NCI-H748 treated with DMSO at 0.1 percent for 48 hours (cell line): ENCODE data around the gene ERGIC1.

ENCODE experiments used
- DNase-seq: peaks from one replicate; lab custom pipeline; 2025; lab: John Stamatoyannopoulos, UW

Gene ERGIC1

GRCh38 chr5:172828911-172829431 is 5.1 kb upstream of the ERGIC1 start:
- no peak for DNase-seq

GRCh38 chr5:172830275-172830799 is 3.7 kb upstream of the ERGIC1 start:
- DNase-seq: no peak

DNA sequence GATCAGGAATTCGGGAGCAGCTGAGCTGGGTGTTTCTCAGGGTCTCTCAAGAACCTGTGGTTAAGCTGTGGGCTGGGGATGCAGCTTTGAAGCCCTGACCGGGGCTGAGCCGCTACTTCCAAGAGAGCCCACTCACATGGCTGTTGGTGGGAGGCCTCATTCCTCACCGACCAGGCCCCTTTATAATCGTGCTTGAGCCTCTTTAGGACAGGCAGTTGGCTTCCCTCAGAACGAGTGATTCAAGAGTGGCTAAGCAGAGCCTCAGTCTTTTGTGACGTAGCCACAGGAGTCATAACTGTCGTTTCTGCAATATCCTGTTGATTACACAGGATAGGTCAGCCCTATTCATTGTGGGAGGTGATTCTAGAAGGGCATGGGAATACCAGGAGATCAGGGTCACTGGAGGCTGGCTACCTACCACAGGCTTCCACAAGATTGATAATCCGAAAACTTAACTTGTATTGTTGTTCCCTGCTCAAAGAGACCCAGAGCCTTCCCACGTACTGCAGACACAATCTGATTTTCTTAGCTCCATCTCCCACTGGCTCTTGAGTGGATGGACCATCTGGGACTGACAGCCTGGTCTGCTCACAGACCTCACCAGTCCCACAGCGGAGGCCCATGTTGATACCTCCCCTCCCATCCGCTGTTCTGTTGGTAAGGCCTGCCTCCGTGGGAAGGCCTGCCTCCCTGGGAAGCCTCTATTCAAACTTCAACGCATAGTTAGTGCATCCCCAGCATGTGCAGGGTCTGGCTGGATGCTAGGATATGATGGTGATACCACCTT is 3.0 kb upstream of the ERGIC1 start:
- DNase-seq: no peak

GRCh38 chr5:172832383-172833315 is 1.4 kb upstream of the ERGIC1 start:
- DNase-seq: no peak

DNA sequence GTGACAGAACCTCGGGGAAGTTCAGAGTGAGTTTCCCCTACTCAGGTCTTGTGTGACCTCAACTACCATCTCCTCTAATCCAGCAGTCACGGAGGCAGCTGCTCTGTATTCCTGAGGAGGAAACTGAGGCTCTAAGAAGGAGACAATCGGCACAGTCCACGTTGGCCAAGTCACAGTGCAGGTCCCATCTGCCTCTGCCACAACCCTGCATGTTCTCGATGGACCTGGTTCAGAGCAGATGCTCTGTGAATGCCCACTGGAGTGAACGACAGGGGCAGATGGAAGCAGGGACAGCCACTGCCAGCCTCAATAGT is 722 bp upstream of the ERGIC1 start:
- DNase-seq: no peak

GRCh38 chr5:172834415-172835289 is 601 bp downstream of the ERGIC1 start:
- no peak for DNase-seq

DNA sequence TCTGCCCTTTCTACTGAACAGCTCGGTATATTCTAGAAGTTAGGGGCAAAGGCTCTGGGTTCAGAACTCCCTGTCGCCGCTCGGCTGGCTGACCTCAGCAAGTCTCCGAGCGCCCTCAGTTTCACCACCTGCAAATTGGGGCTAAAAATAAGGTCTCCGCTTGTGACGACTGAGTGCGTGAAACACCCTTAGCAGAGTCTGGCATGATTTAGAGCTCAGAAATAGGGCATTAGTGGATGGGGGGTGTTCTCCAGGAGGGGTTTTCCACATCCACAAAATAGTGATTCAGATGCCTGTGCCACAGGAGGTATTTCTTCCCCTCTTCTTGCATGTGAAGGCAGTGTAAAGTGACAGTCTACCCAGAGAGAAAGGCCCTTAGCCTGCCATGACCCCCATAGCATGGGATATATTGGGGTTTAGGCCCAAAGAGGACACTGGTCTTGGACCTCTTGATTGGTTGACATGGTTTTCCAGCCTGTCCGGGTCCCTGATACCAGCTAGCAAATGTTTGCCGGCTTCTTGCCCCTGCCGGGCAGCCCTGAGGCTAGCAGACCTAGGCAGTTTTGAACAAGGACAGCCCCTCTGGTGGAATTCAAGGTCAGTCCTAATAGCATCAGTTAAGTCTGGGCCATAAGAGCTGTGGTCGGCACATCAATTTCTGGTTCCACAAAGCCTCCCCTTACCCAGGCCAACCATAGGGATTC is 1.4 kb downstream of the ERGIC1 start:
- DNase-seq: no peak

- DNase-seq: no peak
Measured at GRCh38 chr5:172835994-172836356, 1.9 kb downstream of the ERGIC1 start.

- peak; percentile 90 for DNase-seq
Measured at GRCh38 chr5:172837640-172838039, 3.6 kb downstream of the ERGIC1 start.

DNA sequence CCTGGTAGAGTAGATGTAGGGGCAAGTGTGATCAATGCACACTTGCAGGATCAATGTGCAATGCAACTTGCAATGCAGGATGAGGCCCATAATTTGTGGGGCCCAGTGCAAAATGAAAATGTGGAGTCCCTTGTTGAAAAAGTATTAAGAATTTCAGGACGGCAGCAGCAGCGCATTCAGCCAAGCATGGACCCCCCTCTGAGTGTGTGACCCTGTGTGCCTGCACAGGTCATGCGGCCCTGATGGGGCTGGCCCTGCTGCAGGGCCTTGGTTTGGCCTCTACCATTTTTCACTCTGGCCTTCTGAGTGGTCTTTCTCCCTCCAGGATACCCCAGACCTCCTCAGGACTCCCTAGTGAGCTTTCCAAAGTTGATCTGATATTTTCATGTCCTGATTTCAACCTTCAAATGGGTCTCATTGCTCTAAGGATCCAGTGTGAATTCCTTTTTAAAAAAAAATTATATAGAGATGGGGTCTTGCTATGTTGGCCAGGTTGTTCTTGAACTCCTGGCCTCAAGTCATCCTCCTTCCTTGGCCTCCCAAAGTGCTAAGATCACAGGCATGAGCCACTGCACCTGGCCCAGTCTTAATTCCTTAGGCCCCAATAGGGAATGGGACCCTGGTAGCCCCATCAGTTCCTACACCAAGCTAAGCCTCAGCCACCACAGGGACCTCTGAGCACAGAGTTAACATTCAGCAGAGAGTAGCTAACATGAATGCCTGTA is 4.3 kb downstream of the ERGIC1 start:
- DNase-seq: no peak

- no peak for DNase-seq
Measured at GRCh38 chr5:172839669-172840431, 5.8 kb downstream of the ERGIC1 start.

DNA sequence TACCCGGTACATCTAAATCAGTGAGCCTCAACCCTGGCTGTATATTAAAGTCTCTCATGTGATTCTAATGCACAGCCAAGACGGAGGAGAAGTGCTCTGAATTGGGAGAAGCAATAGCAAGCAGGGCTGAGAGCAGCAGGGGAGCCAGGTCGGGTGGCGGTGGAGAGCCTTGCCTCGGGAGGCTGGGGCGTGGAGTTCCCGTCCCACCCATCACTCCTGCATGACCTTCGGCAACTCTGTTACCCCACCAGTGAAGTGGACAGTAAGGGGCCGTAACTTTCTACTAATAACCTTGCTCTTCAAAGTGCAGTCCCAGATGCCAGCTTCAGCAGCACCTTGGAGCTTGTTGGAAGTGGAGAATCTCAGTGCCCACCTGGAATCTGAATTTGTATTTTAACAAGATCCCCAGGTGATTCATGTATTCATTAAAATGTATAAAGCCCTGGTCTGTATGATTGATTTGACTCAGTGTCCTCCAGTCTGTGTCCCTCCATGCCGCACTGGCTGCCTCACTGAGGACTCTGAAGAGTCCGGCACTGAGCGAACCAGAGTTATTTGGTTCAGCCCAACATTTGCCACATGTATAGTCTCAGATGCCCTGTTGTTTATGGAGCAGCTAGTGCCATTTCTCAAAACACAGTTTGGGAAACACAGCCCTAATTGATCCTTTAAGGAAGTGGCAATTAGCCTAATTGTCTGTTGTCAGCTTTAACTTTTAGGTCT is 6.5 kb downstream of the ERGIC1 start:
- DNase-seq: no peak

GRCh38 chr5:172841256-172841655 is 7.2 kb downstream of the ERGIC1 start:
- peak; percentile 73 for DNase-seq

- no peak for DNase-seq
Measured at GRCh38 chr5:172843825-172844576, 9.9 kb downstream of the ERGIC1 start.

DNA sequence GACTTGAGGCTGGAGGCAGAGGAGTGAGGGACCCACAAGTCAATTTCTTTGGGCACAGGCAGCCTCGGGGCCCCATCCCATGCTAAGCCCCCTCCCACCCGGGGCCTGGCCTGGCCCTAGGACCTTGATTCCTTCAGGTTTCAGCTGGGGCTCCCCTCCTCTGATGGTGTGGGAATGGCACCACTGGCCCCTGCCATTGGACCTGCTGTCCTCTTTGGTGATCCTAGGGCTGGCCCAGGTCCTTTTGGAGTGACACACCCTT is 10.5 kb downstream of the ERGIC1 start:
- DNase-seq: no peak

DNA sequence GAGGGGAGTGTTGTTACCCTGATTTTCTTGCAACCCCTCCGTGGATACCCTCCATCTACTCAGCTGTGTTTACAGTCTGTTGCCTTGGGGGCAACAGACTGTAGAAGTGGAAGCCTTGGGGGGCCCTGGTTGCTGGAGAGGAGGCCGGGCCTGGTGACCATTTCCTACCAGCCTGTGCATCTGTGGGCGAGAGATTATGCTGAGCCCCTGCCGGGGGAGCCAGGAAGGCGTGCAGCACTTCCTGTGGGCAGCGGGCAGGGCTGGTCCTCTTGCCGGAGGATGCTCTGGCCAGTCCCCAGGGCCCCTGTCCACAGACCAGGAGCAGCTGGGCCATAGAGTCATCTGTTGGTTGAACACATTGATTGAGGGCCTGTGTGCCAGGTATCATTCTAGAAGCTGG is 11.1 kb downstream of the ERGIC1 start:
- no peak for DNase-seq

DNA sequence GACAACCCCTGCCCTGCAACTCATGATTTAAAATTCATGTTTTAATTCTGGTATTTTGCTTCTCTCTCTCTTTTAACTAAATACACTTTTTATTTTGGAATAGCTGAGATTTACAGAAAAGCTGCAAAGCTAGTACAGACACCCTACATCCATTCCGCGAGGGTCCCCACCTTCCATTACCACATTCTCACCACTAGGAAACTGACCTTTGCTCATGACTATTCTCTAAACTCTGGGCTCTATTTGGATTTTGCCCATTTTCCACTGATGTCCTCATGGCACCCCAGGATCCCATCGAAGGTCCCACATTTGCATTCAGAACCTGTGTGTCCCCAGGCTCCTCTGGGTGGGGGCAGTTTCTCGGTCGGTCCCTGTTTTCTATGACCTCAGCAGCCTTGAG is 11.5 kb downstream of the ERGIC1 start:
- no peak for DNase-seq

- no peak for DNase-seq
Measured at GRCh38 chr5:172846249-172846648, 12.2 kb downstream of the ERGIC1 start.

- DNase-seq: no peak
Measured at GRCh38 chr5:172846677-172847076, 12.6 kb downstream of the ERGIC1 start.
